BE2C (cell line): ENCODE data around the gene DYNLL1.
"Not testable (repeated sequence)": the region's sequence is repeated elsewhere in the genome, so short reads cannot be mapped to it uniquely, and the experiment has no call there.

Source experiments
- DNase-seq: peaks from one replicate; pipeline ENCODE4 v3.0.0-alpha.2; 2020
- H3K27me3 ChIP-seq: fragments of 250-450 bp; sonication (Bioruptor Pico); 2 replicates; pipeline ENCODE4 v1.5.1; 2020; ENCODE audit warnings: mild to moderate bottlenecking
- H3K36me3 ChIP-seq: fragments of 250-450 bp; sonication (Bioruptor Pico); 2 replicates; pipeline ENCODE4 v1.5.1; 2020; ENCODE audit warnings: mild to moderate bottlenecking
- H3K4me1 ChIP-seq: fragments of 250-450 bp; sonication (Bioruptor Pico); 2 replicates; pipeline ENCODE4 v1.5.1; 2020
- H3K4me3 ChIP-seq: 2 replicates; pipeline ENCODE4 v1.5.1; 2011; ENCODE audit warnings: low read depth, low read length
- H3K9me3 ChIP-seq: fragments of 250-450 bp; sonication (Bioruptor Pico); 2 replicates; pipeline ENCODE4 v1.5.1; 2020
- CTCF ChIP-seq: IDR thresholded peaks from 2 replicates; pipeline ENCODE4 v1.5.1; 2012; ENCODE audit warnings: mild to moderate bottlenecking, low read depth, low read length

Gene DYNLL1

GRCh38 chr12:120522568-120522967, 26.7 kb downstream of the DYNLL1 start:
- Histone ChIP-seq H3K36me3 (no peaks in the 10 kb centered on the region; the same call in 1 of the 2 replicates), H3K9me3 (no peaks in the 10 kb centered on the region), H3K4me3 (no peak overlapping the region), H3K4me1 (no peaks in the 10 kb centered on the region), H3K27me3 (no peaks in the 10 kb centered on the region)
- DNase-seq, result no peak
- no peak for TF ChIP-seq CTCF

- DNase-seq, result peak; percentile 88
- Histone ChIP-seq H3K36me3 (no peaks in the 10 kb centered on the region), H3K27me3 (no peaks in the 10 kb centered on the region), H3K4me3 (peak within 1 kb of the TSS; percentile 85), H3K9me3 (no peaks in the 10 kb centered on the region), H3K4me1 (peaks cover 4% of the 10 kb centered on the region; the same call in 1 of the 2 replicates)
- TF ChIP-seq CTCF, result no peak
Measured at GRCh38 chr12:120528861-120529525, 33.1 kb downstream of the DYNLL1 start, which contains the start of gene COQ5. COQ5 (minus strand) TSS chr12:120529158; CDS start chr12:120529141, 17 bp downstream.

GRCh38 chr12:120529641-120530417, 33.9 kb downstream of the DYNLL1 start:
- peak overlapping the region; percentile 85 for H3K4me3 ChIP-seq
- peaks cover 4% of the 10 kb centered on the region; the same call in 1 of the 2 replicates for H3K4me1 ChIP-seq
- no peaks in the 10 kb centered on the region for H3K27me3 ChIP-seq
- H3K9me3 ChIP-seq, result no peaks in the 10 kb centered on the region
- DNase-seq, result no peak
- H3K36me3 ChIP-seq, result no peaks in the 10 kb centered on the region; the same call in none of the 2 replicates
- no peak for TF ChIP-seq CTCF

GRCh38 chr12:120530418-120530761, 34.5 kb downstream of the DYNLL1 start:
- not testable (repeated sequence) for DNase-seq, H3K9me3 ChIP-seq, H3K4me1 ChIP-seq, H3K4me3 ChIP-seq, H3K36me3 ChIP-seq, H3K27me3 ChIP-seq

- no peak for TF ChIP-seq CTCF
- Histone ChIP-seq H3K36me3 (peaks cover 14% of the 10 kb centered on the region), H3K9me3 (no peaks in the 10 kb centered on the region), H3K27me3 (no peaks in the 10 kb centered on the region), H3K4me1 (peaks cover 4% of the 10 kb centered on the region; the same call in 1 of the 2 replicates), H3K4me3 (no peak overlapping the region)
- DNase-seq, result no peak
Measured at GRCh38 chr12:120532701-120533238, 36.9 kb downstream of the DYNLL1 start.

GRCh38 chr12:120534203-120534702, 38.3 kb downstream of the DYNLL1 start, which contains the start of gene RNF10:
RNF10 (plus strand) TSS chr12:120534356; CDS start chr12:120534812, 456 bp downstream.
- peaks cover 4% of the 10 kb centered on the region; the same call in 1 of the 2 replicates for H3K4me1 ChIP-seq
- no peaks in the 10 kb centered on the region for H3K9me3 ChIP-seq
- peak; percentile 82 for DNase-seq
- peaks cover 14% of the 10 kb centered on the region for H3K36me3 ChIP-seq
- no peak for TF ChIP-seq CTCF
- H3K27me3 ChIP-seq, result no peaks in the 10 kb centered on the region
- H3K4me3 ChIP-seq, result peak within 1 kb of the TSS; percentile 97
